ACC112 (cell line): Measurements from ENCODE around the gene CACNA2D4.
"Not testable (repeated sequence)": the region's sequence is repeated elsewhere in the genome, so short reads cannot be mapped to it uniquely, and the experiment has no call there.

Experiments used
- H2AFZ ChIP-seq: fragments of 200-600 bp; sonication (generic); one replicate; pipeline ENCODE4 v1.6.0; 2017; ENCODE audit warnings: antibody characterized with exemption, low read length; ENCODE audit not compliant: unreplicated experiment
- H3K27ac ChIP-seq: fragments of 200-600 bp; sonication (generic); 2 replicates; pipeline ENCODE4 v1.5.1; 2014; ENCODE audit warnings: low read depth, mild to moderate bottlenecking, antibody characterized with exemption, low read length, moderate library complexity
- H3K27me3 ChIP-seq: fragments of 200-600 bp; sonication (generic); 2 replicates; pipeline ENCODE4 v1.6.1; 2014; ENCODE audit warnings: mild to moderate bottlenecking, antibody characterized with exemption, low read length, moderate library complexity, mixed read lengths; ENCODE audit not compliant: insufficient read depth
- H3K36me3 ChIP-seq: fragments of 200-600 bp; sonication (generic); 2 replicates; pipeline ENCODE4 v1.6.1; 2016; ENCODE audit warnings: mild to moderate bottlenecking, antibody characterized with exemption, low read length, moderate library complexity, mixed read lengths; ENCODE audit not compliant: insufficient read depth
- H3K4me1 ChIP-seq: fragments of 200-600 bp; sonication (generic); one replicate; pipeline ENCODE4 v1.6.1; 2016; ENCODE audit warnings: low read length, mixed read lengths; ENCODE audit not compliant: insufficient read depth, unreplicated experiment, control insufficient read depth
- H3K4me3 ChIP-seq: fragments of 200-600 bp; sonication (generic); 2 replicates; pipeline ENCODE4 v1.5.1; 2014; ENCODE audit warnings: mild to moderate bottlenecking, low read depth, low read length
- H3K79me2 ChIP-seq: fragments of 200-600 bp; sonication (generic); one replicate; pipeline ENCODE4 v1.6.0; 2016; ENCODE audit warnings: low read length; ENCODE audit not compliant: control insufficient read depth, unreplicated experiment, insufficient read depth

CACNA2D4 gene

GRCh38 chr12:1945502-1945901, 27.1 kb upstream of the CACNA2D4 start:
- not testable (repeated sequence) for H3K27me3 ChIP-seq, H3K27ac ChIP-seq, H3K79me2 ChIP-seq, H3K4me3 ChIP-seq, H2AFZ ChIP-seq, H3K4me1 ChIP-seq
- peaks cover 19% of the 10 kb centered on the region for H3K36me3 ChIP-seq

GRCh38 chr12:1939801-1940607, 21.6 kb upstream of the CACNA2D4 start:
- no peaks in the 10 kb centered on the region for H3K4me1 ChIP-seq
- H3K4me3 ChIP-seq: no peak overlapping the region
- no peaks in the 10 kb centered on the region for H3K27me3 ChIP-seq
- no peak overlapping the region for H3K27ac ChIP-seq
- H3K79me2 ChIP-seq: no peaks in the 10 kb centered on the region
- H3K36me3 ChIP-seq: peaks cover 4% of the 10 kb centered on the region; the same call in 1 of the 2 replicates
- peak overlapping the region; percentile 5 for H2AFZ ChIP-seq

GRCh38 chr12:1939331-1939730, 20.9 kb upstream of the CACNA2D4 start:
- Histone ChIP-seq H3K27ac (no peak overlapping the region), H3K4me1 (no peaks in the 10 kb centered on the region), H3K36me3 (peaks cover 4% of the 10 kb centered on the region; the same call in 1 of the 2 replicates)

GRCh38 chr12:1937481-1938224, 19.2 kb upstream of the CACNA2D4 start:
- H2AFZ ChIP-seq: no peak overlapping the region
- H3K4me3 ChIP-seq: no peak overlapping the region
- no peak overlapping the region for H3K27ac ChIP-seq
- no peaks in the 10 kb centered on the region for H3K79me2 ChIP-seq
- peaks cover 4% of the 10 kb centered on the region; the same call in 1 of the 2 replicates for H3K36me3 ChIP-seq
- H3K4me1 ChIP-seq: no peaks in the 10 kb centered on the region
- no peaks in the 10 kb centered on the region for H3K27me3 ChIP-seq

More at GRCh38 chr12:1939331-1939730, 20.9 kb upstream of the CACNA2D4 start:
- no peak overlapping the region for H3K4me3 ChIP-seq
- no peaks in the 10 kb centered on the region for H3K79me2 ChIP-seq
- H3K27me3 ChIP-seq: no peaks in the 10 kb centered on the region
- H2AFZ ChIP-seq: no peak overlapping the region

- Histone ChIP-seq H3K27me3 (no peaks in the 10 kb centered on the region), H3K4me3 (no peak overlapping the region), H3K27ac (no peak overlapping the region), H3K4me1 (no peaks in the 10 kb centered on the region), H2AFZ (no peak overlapping the region), H3K79me2 (no peaks in the 10 kb centered on the region), H3K36me3 (peaks cover 4% of the 10 kb centered on the region; the same call in 1 of the 2 replicates)
Measured at GRCh38 chr12:1936406-1937320, 18.2 kb upstream of the CACNA2D4 start.

- H3K27me3 ChIP-seq: no peaks in the 10 kb centered on the region
- no peak overlapping the region for H3K4me3 ChIP-seq
- no peaks in the 10 kb centered on the region for H3K4me1 ChIP-seq
- H3K27ac ChIP-seq: no peak overlapping the region
- no peak overlapping the region for H2AFZ ChIP-seq
- peaks cover 4% of the 10 kb centered on the region; the same call in 1 of the 2 replicates for H3K36me3 ChIP-seq
- no peaks in the 10 kb centered on the region for H3K79me2 ChIP-seq
Measured at GRCh38 chr12:1935700-1936378, 17.4 kb upstream of the CACNA2D4 start.

GRCh38 chr12:1935242-1935641, 16.8 kb upstream of the CACNA2D4 start:
- Histone ChIP-seq H2AFZ (no peak overlapping the region), H3K27me3 (no peaks in the 10 kb centered on the region), H3K4me1 (no peaks in the 10 kb centered on the region), H3K36me3 (peaks cover 4% of the 10 kb centered on the region; the same call in 1 of the 2 replicates), H3K27ac (no peak overlapping the region), H3K4me3 (no peak overlapping the region), H3K79me2 (no peaks in the 10 kb centered on the region)

- no peak overlapping the region for H2AFZ ChIP-seq
- no peaks in the 10 kb centered on the region for H3K79me2 ChIP-seq
- no peaks in the 10 kb centered on the region for H3K4me1 ChIP-seq
- no peak overlapping the region for H3K4me3 ChIP-seq
- H3K27me3 ChIP-seq: no peaks in the 10 kb centered on the region
- H3K27ac ChIP-seq: no peak overlapping the region
- peaks cover 4% of the 10 kb centered on the region; the same call in 1 of the 2 replicates for H3K36me3 ChIP-seq
Measured at GRCh38 chr12:1934831-1935230, 16.4 kb upstream of the CACNA2D4 start.

- Histone ChIP-seq H3K79me2 (no peaks in the 10 kb centered on the region), H3K4me3 (no peak overlapping the region), H3K4me1 (no peaks in the 10 kb centered on the region), H3K27ac (no peak overlapping the region), H3K27me3 (peaks cover 5% of the 10 kb centered on the region; the same call in 1 of the 2 replicates), H3K36me3 (peaks cover 4% of the 10 kb centered on the region; the same call in 1 of the 2 replicates), H2AFZ (no peak overlapping the region)
Measured at GRCh38 chr12:1934068-1934467, 15.6 kb upstream of the CACNA2D4 start.
